ENCODE results near the gene ALKBH4. TPM values are rescaled to one million over a fixed set of nuclear protein-coding genes. Genes with fewer than 3 reads are reported as not detected.

Gene ALKBH4
- total RNA-seq, 1 donor from 2014 or later: 12.5 TPM

DNA sequence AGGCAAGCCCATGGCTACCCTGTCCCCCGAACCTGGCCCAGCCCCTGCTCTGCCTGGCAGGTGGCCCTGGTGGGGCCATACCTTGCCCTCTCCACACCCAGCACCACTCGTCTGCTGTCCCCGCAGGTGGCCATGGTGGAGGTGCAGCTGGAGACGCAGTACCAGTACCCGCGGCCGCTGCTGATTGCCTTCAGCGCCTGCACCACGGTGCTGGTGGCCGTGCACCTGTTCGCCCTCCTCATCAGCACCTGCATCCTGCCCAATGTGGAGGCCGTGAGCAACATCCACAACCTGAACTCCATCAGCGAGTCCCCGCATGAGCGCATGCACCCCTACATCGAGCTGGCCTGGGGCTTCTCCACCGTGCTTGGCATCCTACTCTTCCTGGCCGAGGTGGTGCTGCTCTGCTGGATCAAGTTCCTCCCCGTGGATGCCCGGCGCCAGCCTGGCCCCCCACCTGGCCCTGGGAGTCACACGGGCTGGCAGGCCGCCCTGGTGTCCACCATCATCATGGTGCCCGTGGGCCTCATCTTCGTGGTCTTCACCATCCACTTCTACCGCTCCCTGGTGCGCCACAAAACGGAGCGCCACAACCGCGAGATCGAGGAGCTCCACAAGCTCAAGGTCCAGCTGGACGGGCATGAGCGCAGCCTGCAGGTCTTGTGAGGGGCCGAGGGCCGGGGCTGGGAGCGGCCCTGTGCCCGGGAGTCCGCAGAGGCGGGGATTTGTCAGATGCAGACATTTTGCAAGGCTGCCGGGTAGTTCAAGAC is 18.1 kb downstream of the ALKBH4 start:
- Histone ChIP-seq H3K4me3 (ENCODE audit: low read depth, low read length) (no peak overlapping the region), H3K27me3 (ENCODE audit: control insufficient read depth, insufficient read depth, low read length) (no peaks in the 10 kb centered on the region), H3K36me3 (ENCODE audit: control insufficient read depth, insufficient read depth, low read length) (peaks cover 2% of the 10 kb centered on the region)
- TF ChIP-seq, protein P1, sequence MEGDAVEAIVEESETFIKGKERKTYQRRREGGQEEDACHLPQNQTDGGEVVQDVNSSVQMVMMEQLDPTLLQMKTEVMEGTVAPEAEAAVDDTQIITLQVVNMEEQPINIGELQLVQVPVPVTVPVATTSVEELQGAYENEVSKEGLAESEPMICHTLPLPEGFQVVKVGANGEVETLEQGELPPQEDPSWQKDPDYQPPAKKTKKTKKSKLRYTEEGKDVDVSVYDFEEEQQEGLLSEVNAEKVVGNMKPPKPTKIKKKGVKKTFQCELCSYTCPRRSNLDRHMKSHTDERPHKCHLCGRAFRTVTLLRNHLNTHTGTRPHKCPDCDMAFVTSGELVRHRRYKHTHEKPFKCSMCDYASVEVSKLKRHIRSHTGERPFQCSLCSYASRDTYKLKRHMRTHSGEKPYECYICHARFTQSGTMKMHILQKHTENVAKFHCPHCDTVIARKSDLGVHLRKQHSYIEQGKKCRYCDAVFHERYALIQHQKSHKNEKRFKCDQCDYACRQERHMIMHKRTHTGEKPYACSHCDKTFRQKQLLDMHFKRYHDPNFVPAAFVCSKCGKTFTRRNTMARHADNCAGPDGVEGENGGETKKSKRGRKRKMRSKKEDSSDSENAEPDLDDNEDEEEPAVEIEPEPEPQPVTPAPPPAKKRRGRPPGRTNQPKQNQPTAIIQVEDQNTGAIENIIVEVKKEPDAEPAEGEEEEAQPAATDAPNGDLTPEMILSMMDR (IDR thresholded peaks at IDR 0.05; ENCODE audit: insufficient read depth, low read length, poor library complexity, severe bottlenecking): no peak
- DNase-seq (ENCODE audit: low read depth): no peak

DNA sequence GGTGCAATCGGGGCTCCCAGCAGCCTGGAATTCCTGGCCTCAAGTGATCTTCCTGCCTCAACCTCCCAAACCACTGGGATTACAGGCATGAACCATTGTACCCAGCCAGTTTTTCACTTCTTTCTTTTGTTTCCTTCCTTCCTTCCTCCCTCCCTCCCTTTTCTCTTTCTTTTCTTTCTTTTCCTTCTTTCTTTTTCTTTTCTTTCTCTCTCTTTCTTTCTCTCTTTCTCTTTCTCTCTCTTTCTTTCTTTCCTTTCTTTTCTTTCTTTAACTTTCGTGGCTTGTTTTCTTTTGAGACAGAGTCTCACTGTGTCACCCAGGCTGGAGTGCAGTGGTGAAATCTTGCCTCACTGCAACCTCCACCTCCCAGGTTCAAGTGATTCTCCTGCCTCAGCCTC is 19.0 kb downstream of the ALKBH4 start:
- no peak overlapping the region for H3K4me3 ChIP-seq (ENCODE audit: low read depth, low read length)
- H3K27me3 ChIP-seq (ENCODE audit: control insufficient read depth, insufficient read depth, low read length): no peaks in the 10 kb centered on the region
- H3K36me3 ChIP-seq (ENCODE audit: control insufficient read depth, insufficient read depth, low read length): peaks cover 2% of the 10 kb centered on the region
- TF ChIP-seq, protein P1 (IDR thresholded peaks at IDR 0.05; ENCODE audit: insufficient read depth, low read length, poor library complexity, severe bottlenecking): no peak
- DNase-seq (ENCODE audit: low read depth): no peak

DNA sequence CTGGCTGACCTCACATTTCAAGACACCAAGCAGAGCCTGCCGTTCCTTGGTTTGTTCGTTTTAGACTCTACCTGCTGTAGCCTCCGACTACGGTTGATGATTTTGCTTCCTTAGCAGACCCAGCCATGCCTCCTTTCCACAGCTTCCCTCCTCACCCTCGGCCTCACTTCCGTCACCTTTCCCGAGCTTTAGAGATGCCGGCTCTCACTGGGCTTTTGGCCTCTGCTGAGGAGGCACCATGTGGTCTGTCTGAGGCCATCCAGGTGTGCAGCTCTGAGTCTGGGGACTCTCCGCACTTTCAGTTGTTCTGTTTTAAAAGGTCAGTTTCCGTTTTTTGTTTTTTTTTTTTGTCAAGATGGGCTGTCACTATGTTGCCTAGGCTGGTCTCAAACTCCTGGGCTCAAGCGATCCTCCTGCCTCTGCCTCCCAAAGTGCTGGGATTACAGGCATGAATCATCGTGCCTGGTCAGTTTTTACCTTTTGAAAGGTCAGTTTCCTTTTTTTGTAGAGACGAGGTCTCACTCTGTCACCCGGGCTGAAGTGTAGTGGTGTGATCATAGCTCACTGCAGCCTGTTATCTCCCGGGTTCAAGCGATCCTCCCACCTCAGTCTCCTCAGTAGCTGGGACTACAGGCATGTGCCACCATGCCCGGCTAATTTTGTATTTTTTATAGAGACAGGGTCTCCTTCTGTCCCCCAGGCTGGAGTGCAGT is 19.5 kb downstream of the ALKBH4 start:
- peaks cover 2% of the 10 kb centered on the region for H3K36me3 ChIP-seq (ENCODE audit: control insufficient read depth, insufficient read depth, low read length)
- H3K27me3 ChIP-seq (ENCODE audit: control insufficient read depth, insufficient read depth, low read length): no peaks in the 10 kb centered on the region
- TF ChIP-seq, protein P1 (IDR thresholded peaks at IDR 0.05; ENCODE audit: insufficient read depth, low read length, poor library complexity, severe bottlenecking): no peak
- H3K4me3 ChIP-seq (ENCODE audit: low read depth, low read length): no peak overlapping the region
- DNase-seq (ENCODE audit: low read depth): no peak

DNA sequence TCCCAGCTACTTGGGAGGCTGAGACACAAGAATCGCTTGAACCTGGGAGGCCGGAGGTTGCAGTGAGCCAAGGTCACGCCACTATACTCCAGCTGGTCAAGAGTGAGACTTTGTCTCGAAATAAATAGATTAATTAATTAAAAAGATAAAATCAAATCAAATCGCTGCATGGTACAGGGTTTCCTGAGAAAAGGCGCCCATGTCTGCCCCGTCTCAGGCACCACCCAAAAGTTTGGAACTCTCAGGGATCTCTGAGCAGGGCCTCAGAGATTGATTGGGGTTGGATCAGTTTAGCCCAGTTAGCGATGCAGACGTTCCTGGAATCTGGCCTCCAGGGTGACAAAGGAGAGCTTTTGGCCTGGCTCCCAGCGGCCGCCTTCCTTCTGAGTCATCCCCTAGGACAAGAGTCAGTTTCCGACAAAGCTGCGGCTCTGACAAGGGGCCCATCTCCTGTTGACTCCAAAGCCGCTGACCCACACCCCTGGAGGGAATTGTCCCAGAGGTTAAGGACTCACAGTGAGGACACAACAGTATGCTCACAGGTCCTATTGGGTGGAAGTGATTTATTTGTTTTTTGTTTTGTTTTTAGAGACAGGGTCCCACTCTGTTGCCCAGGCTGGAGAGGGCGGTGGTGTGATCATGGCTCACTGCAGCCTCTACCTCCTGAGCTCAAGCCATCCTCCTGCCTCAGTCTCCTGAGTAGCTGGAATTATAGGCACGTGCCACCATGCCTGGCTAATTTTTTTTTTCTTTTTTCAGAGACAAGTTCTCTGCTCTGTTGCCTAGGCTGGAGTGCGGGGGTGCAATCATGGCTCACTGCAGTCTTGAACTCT is 24.5 kb downstream of the ALKBH4 start:
- no peaks in the 10 kb centered on the region for H3K36me3 ChIP-seq (ENCODE audit: control insufficient read depth, insufficient read depth, low read length)
- TF ChIP-seq, protein P1 (IDR thresholded peaks at IDR 0.05; ENCODE audit: insufficient read depth, low read length, poor library complexity, severe bottlenecking): no peak
- H3K4me3 ChIP-seq (ENCODE audit: low read depth, low read length): no peak overlapping the region
- no peaks in the 10 kb centered on the region for H3K27me3 ChIP-seq (ENCODE audit: control insufficient read depth, insufficient read depth, low read length)
- peak; percentile 54 for DNase-seq (ENCODE audit: low read depth)

DNA sequence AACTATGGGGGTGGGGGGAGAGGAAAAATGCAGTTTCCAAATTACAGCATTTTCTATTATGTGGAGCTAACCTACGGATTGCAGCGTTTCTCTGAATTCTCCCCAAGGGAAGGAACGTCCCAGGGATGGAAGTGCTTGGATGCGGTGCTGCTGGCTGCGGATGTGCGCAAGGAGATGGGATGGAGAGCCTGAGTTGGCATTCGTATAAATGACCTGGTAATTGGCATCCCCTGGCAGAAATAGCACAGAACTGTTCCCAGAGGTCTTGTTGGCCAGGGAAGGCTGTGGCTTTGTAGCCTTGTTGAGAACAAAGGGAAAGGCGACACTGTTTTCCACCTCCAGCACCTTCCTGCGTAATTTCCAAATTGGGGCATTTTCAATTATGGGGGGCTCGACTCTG is 28.5 kb downstream of the ALKBH4 start:
- Histone ChIP-seq H3K4me3 (ENCODE audit: low read depth, low read length) (no peak overlapping the region), H3K27me3 (ENCODE audit: control insufficient read depth, insufficient read depth, low read length) (no peaks in the 10 kb centered on the region), H3K36me3 (ENCODE audit: control insufficient read depth, insufficient read depth, low read length) (no peaks in the 10 kb centered on the region)
- TF ChIP-seq, protein P1 (IDR thresholded peaks at IDR 0.05; ENCODE audit: insufficient read depth, low read length, poor library complexity, severe bottlenecking): no peak
- no peak for DNase-seq (ENCODE audit: low read depth)
